Adipocyte (in vitro differentiated cells): Measurements from ENCODE around the gene MXI1.
"Not testable (repeated sequence)": the region's sequence is repeated elsewhere in the genome, so short reads cannot be mapped to it uniquely, and the experiment has no call there.

ENCODE experiments used
- DNase-seq: peaks from one replicate; pipeline ENCODE4 v3.0.0-alpha.2; 2015; ENCODE audit warnings: low read depth
- H3K27me3 ChIP-seq: replicated peaks from 2 replicates; pipeline ENCODE4 v1.7.0; 2013; ENCODE audit warnings: mild to moderate bottlenecking, low read length, moderate library complexity; ENCODE audit not compliant: control insufficient read depth, insufficient read depth
- H3K36me3 ChIP-seq: 2 replicates; pipeline ENCODE4 v1.7.0; 2013; ENCODE audit warnings: low read length, mild to moderate bottlenecking, moderate library complexity; ENCODE audit not compliant: control insufficient read depth, insufficient read depth, severe bottlenecking
- H3K4me1 ChIP-seq: 2 replicates; pipeline ENCODE4 v1.7.0; 2013; ENCODE audit warnings: mild to moderate bottlenecking, low read length, moderate library complexity; ENCODE audit not compliant: control insufficient read depth, insufficient read depth
- H3K4me3 ChIP-seq: 2 replicates; pipeline ENCODE4 v1.7.0; 2013; ENCODE audit warnings: mild to moderate bottlenecking, low read length, moderate library complexity
- H3K9ac ChIP-seq: 2 replicates; pipeline ENCODE4 v1.7.0; 2013; ENCODE audit warnings: mild to moderate bottlenecking, low read length, moderate library complexity
- H3K9me3 ChIP-seq: 2 replicates; pipeline ENCODE4 v1.7.0; 2013; ENCODE audit warnings: mild to moderate bottlenecking, low read length, moderate library complexity; ENCODE audit not compliant: control insufficient read depth

The MXI1 gene

GRCh38 chr10:110269374-110270318, 62.2 kb downstream of the MXI1 start:
- Histone ChIP-seq H3K36me3 (no peaks in the 10 kb centered on the region), H3K9me3 (no peaks in the 10 kb centered on the region), H3K27me3 (no peaks in the 10 kb centered on the region), H3K9ac (peak overlapping the region; percentile 68), H3K4me1 (peaks cover 31% of the 10 kb centered on the region), H3K4me3 (peak overlapping the region; percentile 80)
- DNase-seq, result peak; percentile 46

DNA sequence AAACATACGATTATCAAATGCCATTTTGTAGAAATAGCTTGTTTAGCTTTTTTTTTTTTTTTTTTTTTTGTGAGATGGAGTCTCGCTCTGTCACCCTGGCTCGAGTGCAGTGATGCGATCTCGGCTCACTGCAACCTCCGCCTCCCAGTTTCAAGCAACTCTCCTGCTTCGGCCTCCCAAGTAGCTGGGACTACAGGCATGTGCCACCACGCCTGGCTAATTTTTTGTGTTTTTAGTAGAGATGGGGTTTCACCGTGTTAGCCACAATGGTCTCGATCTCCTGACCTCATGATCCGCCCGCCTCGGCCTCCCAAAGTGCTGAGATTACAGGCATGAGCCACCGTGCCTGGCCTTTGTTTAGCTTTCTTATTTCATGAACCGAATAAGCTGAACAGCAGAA, 65.6 kb downstream of the MXI1 start:
- H3K4me1 ChIP-seq, result peaks cover 31% of the 10 kb centered on the region
- H3K36me3 ChIP-seq, H3K9me3 ChIP-seq, H3K27me3 ChIP-seq, H3K9ac ChIP-seq, H3K4me3 ChIP-seq, DNase-seq: not testable (repeated sequence)

DNA sequence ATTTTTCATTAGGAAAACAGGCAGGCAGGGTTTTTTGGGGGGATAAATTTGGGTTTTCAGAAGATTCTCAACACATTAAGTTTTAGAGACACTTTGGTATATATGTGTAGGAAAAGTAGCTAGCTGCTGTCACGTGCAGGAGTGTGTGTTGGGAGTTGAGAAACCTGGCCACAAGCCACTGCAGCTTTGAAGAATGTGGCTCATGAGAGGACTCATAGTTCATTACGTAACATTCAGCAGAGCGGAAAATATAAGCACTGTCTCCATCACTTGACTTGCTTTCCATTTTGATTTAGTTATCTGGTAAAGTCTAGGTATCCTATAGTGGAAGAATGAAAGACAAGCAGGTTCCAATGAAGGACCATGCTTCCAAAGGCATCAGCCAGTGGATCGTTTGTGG, 66.1 kb downstream of the MXI1 start:
- H3K4me3 ChIP-seq, result no peak overlapping the region
- DNase-seq, result peak; percentile 67
- no peaks in the 10 kb centered on the region for H3K27me3 ChIP-seq
- no peak overlapping the region for H3K9ac ChIP-seq
- no peaks in the 10 kb centered on the region for H3K36me3 ChIP-seq
- H3K9me3 ChIP-seq, result no peaks in the 10 kb centered on the region
- peaks cover 30% of the 10 kb centered on the region for H3K4me1 ChIP-seq

- DNase-seq, result no peak
- H3K27me3 ChIP-seq, result no peaks in the 10 kb centered on the region
- H3K4me1 ChIP-seq, result peaks cover 26% of the 10 kb centered on the region
- H3K9me3 ChIP-seq, result no peaks in the 10 kb centered on the region
- no peak overlapping the region for H3K4me3 ChIP-seq
- no peak overlapping the region for H3K9ac ChIP-seq
- H3K36me3 ChIP-seq, result no peaks in the 10 kb centered on the region
Observed at GRCh38 chr10:110274072-110274627, 66.7 kb downstream of the MXI1 start.

DNA sequence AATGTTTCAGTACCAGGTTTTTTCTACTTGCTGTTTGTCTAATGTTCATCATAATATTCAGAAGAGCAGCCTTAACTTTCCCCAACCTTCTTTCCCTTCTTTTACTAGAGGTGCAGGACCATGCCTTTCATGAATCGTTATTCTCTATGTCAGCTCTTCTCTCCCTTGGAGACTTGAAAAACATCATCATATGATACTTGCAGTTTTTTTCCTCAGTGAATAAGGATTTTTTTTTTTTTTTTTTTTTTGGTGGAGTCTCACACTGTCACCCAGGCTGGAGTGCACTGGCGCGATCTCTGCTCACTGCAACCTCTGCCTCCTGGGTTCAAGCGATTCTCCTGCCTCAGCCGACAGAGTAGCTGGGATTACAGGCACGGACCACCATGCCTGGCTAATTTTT, 67.2 kb downstream of the MXI1 start:
- Histone ChIP-seq H3K9ac (no peak overlapping the region), H3K4me1 (peaks cover 28% of the 10 kb centered on the region), H3K4me3 (no peak overlapping the region), H3K9me3 (no peaks in the 10 kb centered on the region), H3K27me3 (no peaks in the 10 kb centered on the region), H3K36me3 (no peaks in the 10 kb centered on the region)
- no peak for DNase-seq

- no peaks in the 10 kb centered on the region for H3K27me3 ChIP-seq
- H3K9me3 ChIP-seq, result no peaks in the 10 kb centered on the region
- no peak overlapping the region for H3K9ac ChIP-seq
- H3K4me1 ChIP-seq, result peaks cover 22% of the 10 kb centered on the region
- no peak overlapping the region for H3K4me3 ChIP-seq
- no peaks in the 10 kb centered on the region for H3K36me3 ChIP-seq
- DNase-seq, result no peak
Observed at GRCh38 chr10:110275128-110275729, 67.8 kb downstream of the MXI1 start.

GRCh38 chr10:110276603-110277002, 69.2 kb downstream of the MXI1 start:
- Histone ChIP-seq H3K4me3 (no peak overlapping the region), H3K36me3 (no peaks in the 10 kb centered on the region)

DNA sequence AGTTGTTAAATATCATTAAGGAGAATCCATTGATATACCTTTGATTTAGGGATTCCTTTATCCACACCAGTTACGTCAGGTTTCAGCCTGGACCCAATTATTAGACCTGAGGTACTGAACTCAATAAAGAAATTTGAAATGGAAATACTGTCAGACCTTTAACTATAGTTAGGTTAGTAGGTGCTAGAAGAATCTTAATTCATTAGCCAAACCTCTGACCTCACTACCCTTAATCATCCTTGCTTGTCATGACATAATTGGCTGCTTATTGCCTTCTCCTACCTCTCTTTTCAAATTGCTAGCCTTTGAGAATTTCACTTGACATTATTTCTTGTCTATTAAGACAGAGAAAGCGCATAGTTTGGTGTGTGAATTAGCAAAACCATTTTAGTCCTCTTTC, 70.2 kb downstream of the MXI1 start:
- no peaks in the 10 kb centered on the region for H3K9me3 ChIP-seq
- H3K27me3 ChIP-seq, result no peaks in the 10 kb centered on the region
- H3K9ac ChIP-seq, result no peak overlapping the region
- H3K36me3 ChIP-seq, result no peaks in the 10 kb centered on the region
- H3K4me3 ChIP-seq, result no peak overlapping the region
- H3K4me1 ChIP-seq, result peaks cover 25% of the 10 kb centered on the region
- DNase-seq, result no peak

More at GRCh38 chr10:110276603-110277002, 69.2 kb downstream of the MXI1 start:
- Histone ChIP-seq H3K9me3 (no peaks in the 10 kb centered on the region), H3K9ac (no peak overlapping the region), H3K4me1 (peaks cover 18% of the 10 kb centered on the region), H3K27me3 (no peaks in the 10 kb centered on the region)
- DNase-seq, result no peak

- no peaks in the 10 kb centered on the region for H3K27me3 ChIP-seq
- peaks cover 17% of the 10 kb centered on the region for H3K4me1 ChIP-seq
- H3K4me3 ChIP-seq, result no peak overlapping the region
- H3K9ac ChIP-seq, result peak overlapping the region; percentile 27
- DNase-seq, result no peak
- no peaks in the 10 kb centered on the region for H3K9me3 ChIP-seq
- no peaks in the 10 kb centered on the region for H3K36me3 ChIP-seq
Observed at GRCh38 chr10:110278562-110279406, 71.4 kb downstream of the MXI1 start.

- H3K36me3 ChIP-seq, result no peaks in the 10 kb centered on the region
- DNase-seq, result peak; percentile 91
- peak overlapping the region; percentile 27 for H3K9ac ChIP-seq
- peaks cover 14% of the 10 kb centered on the region for H3K4me1 ChIP-seq
- no peak overlapping the region for H3K4me3 ChIP-seq
- no peaks in the 10 kb centered on the region for H3K27me3 ChIP-seq
- no peaks in the 10 kb centered on the region for H3K9me3 ChIP-seq
Observed at GRCh38 chr10:110279407-110279986, 72.1 kb downstream of the MXI1 start.
